DOHH2 (cell line): ENCODE data around the gene WLS.

Experiments
- H3F3A ChIP-seq: fragments of 200-600 bp; sonication (generic), shearing (Covaris generic); 2 replicates; pipeline ENCODE4 v1.6.0; 2016; ENCODE audit warnings: antibody characterized with exemption, mild to moderate bottlenecking; ENCODE audit not compliant: control insufficient read depth, insufficient read depth
- H3K27ac ChIP-seq: fragments of 200-600 bp; sonication (generic); 2 replicates; pipeline ENCODE4 v1.5.1; 2014; ENCODE audit warnings: low read depth, mild to moderate bottlenecking, low read length, moderate library complexity
- H3K27me3 ChIP-seq: fragments of 200-600 bp; sonication (generic); 2 replicates; pipeline ENCODE4 v1.6.1; 2014; ENCODE audit warnings: mild to moderate bottlenecking, low read length, mixed read lengths; ENCODE audit not compliant: control insufficient read depth
- H3K36me3 ChIP-seq: fragments of 200-600 bp; sonication (generic); 2 replicates; pipeline ENCODE4 v1.6.1; 2014; ENCODE audit warnings: mild to moderate bottlenecking, low read length, moderate library complexity, mixed read lengths; ENCODE audit not compliant: control insufficient read depth
- H3K4me1 ChIP-seq: fragments of 200-600 bp; sonication (generic); 2 replicates; pipeline ENCODE4 v1.6.1; 2014; ENCODE audit warnings: mild to moderate bottlenecking, low read length, mixed read lengths; ENCODE audit not compliant: control insufficient read depth
- H3K4me2 ChIP-seq: fragments of 200-600 bp; sonication (generic); 2 replicates; pipeline ENCODE4 v1.6.0; 2014; ENCODE audit warnings: mild to moderate bottlenecking, low read length, moderate library complexity
- H3K4me3 ChIP-seq: fragments of 200-600 bp; sonication (generic); 2 replicates; pipeline ENCODE4 v1.5.1; 2014; ENCODE audit warnings: mild to moderate bottlenecking, low read length, mixed read lengths
- H3K79me2 ChIP-seq: fragments of 200-600 bp; sonication (generic); 2 replicates; pipeline ENCODE4 v1.6.1; 2014; ENCODE audit warnings: mild to moderate bottlenecking, low read length, mixed read lengths; ENCODE audit not compliant: control insufficient read depth
- H3K9me2 ChIP-seq: fragments of 200-600 bp; sonication (generic); replicated peaks from 2 replicates; pipeline ENCODE4 v1.6.1; 2014; ENCODE audit warnings: mild to moderate bottlenecking, low read length, mixed read lengths; ENCODE audit not compliant: control insufficient read depth
- H3K9me3 ChIP-seq: fragments of 200-600 bp; sonication (generic); 2 replicates; pipeline ENCODE4 v1.6.1; 2014; ENCODE audit warnings: antibody characterized with exemption, low read length, mixed read lengths; ENCODE audit not compliant: control insufficient read depth, insufficient read depth
- H4K20me1 ChIP-seq: fragments of 200-600 bp; sonication (generic); 2 replicates; pipeline ENCODE4 v1.6.0; 2014; ENCODE audit warnings: low read depth, mild to moderate bottlenecking, antibody characterized with exemption, low read length, moderate library complexity; ENCODE audit not compliant: control insufficient read depth, insufficient read depth
- EZH2phosphoT487 ChIP-seq: fragments of 200-600 bp; sonication (generic); IDR thresholded peaks from 2 replicates; pipeline ENCODE4 v1.6.1; 2017; ENCODE audit warnings: borderline replicate concordance, mild to moderate bottlenecking, antibody characterized with exemption, low read length, moderate library complexity, mixed read lengths
- TF ChIP-seq, protein P1 (sequence below): fragments of 200-600 bp; sonication (generic); IDR thresholded peaks from one replicate; pipeline ENCODE4 v1.5.1; 2014; ENCODE audit warnings: antibody characterized with exemption, mild to moderate bottlenecking, low read depth, low read length; ENCODE audit not compliant: poor library complexity, severe bottlenecking

The WLS gene

DNA sequence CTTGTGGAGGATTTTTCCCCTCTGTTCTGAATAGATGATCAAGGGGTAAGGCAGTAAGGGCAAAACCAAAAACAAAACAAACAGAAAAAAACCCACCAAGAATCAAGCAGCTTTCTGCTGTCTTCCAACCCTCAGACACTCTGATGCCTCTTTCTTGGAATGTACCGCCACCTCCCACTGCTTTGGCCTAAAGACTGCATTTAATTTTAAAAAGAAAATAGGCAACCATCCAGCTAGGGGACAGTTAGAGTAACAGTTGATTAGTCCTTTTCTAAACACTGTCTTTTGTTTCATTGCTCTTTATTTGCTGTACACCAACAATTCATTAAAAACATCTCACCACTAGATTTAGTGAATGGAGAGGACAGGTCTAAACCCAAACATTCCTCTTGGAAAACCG is 21.5 kb downstream of the WLS start:
- Histone ChIP-seq H3K9me3 (no peaks in the 10 kb centered on the region), H3K4me3 (no peak overlapping the region), H3K9me2 (no peaks in the 10 kb centered on the region), H3K27ac (no peak overlapping the region), H3K36me3 (no peaks in the 10 kb centered on the region), H3K79me2 (no peaks in the 10 kb centered on the region), H3F3A (no peaks in the 10 kb centered on the region), H4K20me1 (no peaks in the 10 kb centered on the region), H3K4me1 (no peaks in the 10 kb centered on the region), H3K4me2 (no peak overlapping the region), H3K27me3 (no peaks in the 10 kb centered on the region)
- TF ChIP-seq, protein P1, sequence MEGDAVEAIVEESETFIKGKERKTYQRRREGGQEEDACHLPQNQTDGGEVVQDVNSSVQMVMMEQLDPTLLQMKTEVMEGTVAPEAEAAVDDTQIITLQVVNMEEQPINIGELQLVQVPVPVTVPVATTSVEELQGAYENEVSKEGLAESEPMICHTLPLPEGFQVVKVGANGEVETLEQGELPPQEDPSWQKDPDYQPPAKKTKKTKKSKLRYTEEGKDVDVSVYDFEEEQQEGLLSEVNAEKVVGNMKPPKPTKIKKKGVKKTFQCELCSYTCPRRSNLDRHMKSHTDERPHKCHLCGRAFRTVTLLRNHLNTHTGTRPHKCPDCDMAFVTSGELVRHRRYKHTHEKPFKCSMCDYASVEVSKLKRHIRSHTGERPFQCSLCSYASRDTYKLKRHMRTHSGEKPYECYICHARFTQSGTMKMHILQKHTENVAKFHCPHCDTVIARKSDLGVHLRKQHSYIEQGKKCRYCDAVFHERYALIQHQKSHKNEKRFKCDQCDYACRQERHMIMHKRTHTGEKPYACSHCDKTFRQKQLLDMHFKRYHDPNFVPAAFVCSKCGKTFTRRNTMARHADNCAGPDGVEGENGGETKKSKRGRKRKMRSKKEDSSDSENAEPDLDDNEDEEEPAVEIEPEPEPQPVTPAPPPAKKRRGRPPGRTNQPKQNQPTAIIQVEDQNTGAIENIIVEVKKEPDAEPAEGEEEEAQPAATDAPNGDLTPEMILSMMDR: no peak
- TF ChIP-seq EZH2phosphoT487: no peak

DNA sequence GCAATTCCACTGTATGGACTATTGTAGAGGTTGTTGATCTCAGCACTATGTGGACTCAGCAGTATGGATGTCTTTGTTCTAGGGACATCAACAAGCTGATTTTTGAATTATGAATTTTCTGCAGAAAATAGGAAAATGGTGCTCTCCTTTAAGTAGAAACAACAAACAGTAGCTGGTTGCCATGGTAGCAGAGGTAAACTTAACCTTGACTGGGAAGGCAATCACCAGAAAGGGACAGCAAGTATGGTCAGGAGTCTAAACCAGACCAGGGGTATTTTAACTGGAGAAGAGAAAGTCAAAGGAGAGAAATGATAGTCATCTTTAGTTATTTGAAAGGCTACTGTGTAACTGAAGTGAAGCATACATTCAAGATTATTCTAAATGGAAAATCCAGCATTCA is 22.3 kb downstream of the WLS start:
- H3K36me3 ChIP-seq: no peaks in the 10 kb centered on the region
- no peaks in the 10 kb centered on the region for H3F3A ChIP-seq
- no peaks in the 10 kb centered on the region for H3K9me2 ChIP-seq
- no peak overlapping the region for H3K4me2 ChIP-seq
- H3K4me1 ChIP-seq: no peaks in the 10 kb centered on the region
- no peak overlapping the region for H3K4me3 ChIP-seq
- H4K20me1 ChIP-seq: no peaks in the 10 kb centered on the region
- no peak for TF ChIP-seq EZH2phosphoT487
- TF ChIP-seq, protein P1: no peak
- no peaks in the 10 kb centered on the region for H3K9me3 ChIP-seq
- no peaks in the 10 kb centered on the region for H3K27me3 ChIP-seq
- H3K79me2 ChIP-seq: no peaks in the 10 kb centered on the region
- H3K27ac ChIP-seq: no peak overlapping the region

DNA sequence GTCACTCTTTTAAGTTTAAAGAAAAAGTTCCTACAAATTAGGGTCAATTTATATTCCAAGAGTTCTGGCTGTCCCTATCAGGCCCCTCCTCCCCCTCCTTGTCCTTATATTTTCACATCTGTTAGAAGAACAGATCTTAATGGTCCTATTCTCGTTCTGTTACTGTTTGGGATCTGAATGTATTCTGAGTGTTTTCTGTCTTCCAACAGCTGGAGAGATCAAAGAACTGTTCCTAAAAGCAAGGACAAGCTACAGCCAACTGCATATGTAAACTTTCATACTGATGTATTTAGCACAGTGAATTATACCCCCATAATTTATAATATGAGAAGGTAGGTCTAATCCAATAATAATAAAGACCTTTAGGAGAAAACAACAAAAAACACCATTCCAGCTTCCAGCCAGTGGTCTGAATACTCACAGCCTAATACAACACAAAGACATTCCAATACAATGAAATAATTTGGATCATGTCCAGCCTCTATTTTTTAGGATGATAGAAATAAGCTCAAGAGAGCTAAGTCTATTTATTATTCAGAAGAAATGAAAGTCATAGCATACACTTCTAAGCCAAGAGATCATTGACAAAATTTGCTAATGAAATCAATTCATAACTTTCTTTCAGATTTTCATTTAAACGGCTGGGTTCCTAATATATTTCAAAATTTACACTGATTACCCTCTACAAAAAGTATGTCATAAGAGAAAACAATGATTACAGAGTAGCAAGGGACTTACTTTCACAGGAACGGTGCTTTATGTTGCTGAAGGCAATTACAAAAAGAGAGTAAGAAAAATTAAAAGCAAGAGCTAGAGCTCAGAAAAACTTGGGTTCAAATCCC is 25.3 kb downstream of the WLS start:
- Histone ChIP-seq H3K79me2 (no peaks in the 10 kb centered on the region), H3K27ac (no peak overlapping the region)

More for the DNA sequence above, 25.3 kb downstream of the WLS start:
- Histone ChIP-seq H3K4me2 (no peak overlapping the region), H3K4me3 (no peak overlapping the region), H3F3A (no peaks in the 10 kb centered on the region), H3K36me3 (no peaks in the 10 kb centered on the region), H3K27me3 (no peaks in the 10 kb centered on the region), H3K9me2 (no peaks in the 10 kb centered on the region), H3K4me1 (no peaks in the 10 kb centered on the region), H4K20me1 (no peaks in the 10 kb centered on the region), H3K9me3 (no peaks in the 10 kb centered on the region)
- TF ChIP-seq, protein P1: no peak
- TF ChIP-seq EZH2phosphoT487: no peak
